ENCODE measurements around the gene ARHGAP23.
A peak's percentile ranks its signal among the peaks of the same experiment; 100 is the strongest.
"Not testable (repeated sequence)": the region's sequence is repeated elsewhere in the genome, so short reads cannot be mapped to it uniquely, and the experiment has no call there.

The ARHGAP23 gene

GRCh38 chr17:38460716-38461630 is 32.7 kb downstream of the ARHGAP23 start:
- DNase-seq (ENCODE audit: low read depth in 2 of 2): no peak

DNA sequence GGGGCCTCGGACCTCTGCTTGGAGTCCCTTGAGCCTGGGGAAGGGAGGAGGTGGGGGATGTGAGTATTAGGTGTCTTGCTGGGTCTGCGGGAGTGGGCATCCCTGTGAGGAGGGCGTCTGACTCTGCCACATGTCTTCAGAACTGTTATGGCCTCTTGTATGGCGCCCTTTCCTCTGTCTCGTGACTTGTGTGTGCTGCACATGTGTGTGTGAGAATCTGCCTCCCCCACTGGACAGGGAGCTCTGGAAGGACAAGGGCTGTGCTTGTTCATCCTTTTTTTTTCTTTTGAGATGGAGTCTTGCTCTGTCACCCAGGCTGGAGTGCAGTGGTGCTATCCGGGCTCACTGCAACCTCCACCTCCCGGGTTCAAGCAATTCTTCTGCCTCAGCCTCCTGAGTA is 33.4 kb downstream of the ARHGAP23 start:
- DNase-seq (ENCODE audit: low read depth in 2 of 2): no peak

- DNase-seq (ENCODE audit: low read depth in 2 of 2): no peak
Observed at GRCh38 chr17:38463451-38463858, 35.2 kb downstream of the ARHGAP23 start.

- no peak for DNase-seq (ENCODE audit: low read depth in 2 of 2)
Observed at GRCh38 chr17:38464251-38464722, 36.0 kb downstream of the ARHGAP23 start.

- no peak for DNase-seq (ENCODE audit: low read depth in 2 of 2)
Observed at GRCh38 chr17:38464723-38465390, 36.6 kb downstream of the ARHGAP23 start.

DNA sequence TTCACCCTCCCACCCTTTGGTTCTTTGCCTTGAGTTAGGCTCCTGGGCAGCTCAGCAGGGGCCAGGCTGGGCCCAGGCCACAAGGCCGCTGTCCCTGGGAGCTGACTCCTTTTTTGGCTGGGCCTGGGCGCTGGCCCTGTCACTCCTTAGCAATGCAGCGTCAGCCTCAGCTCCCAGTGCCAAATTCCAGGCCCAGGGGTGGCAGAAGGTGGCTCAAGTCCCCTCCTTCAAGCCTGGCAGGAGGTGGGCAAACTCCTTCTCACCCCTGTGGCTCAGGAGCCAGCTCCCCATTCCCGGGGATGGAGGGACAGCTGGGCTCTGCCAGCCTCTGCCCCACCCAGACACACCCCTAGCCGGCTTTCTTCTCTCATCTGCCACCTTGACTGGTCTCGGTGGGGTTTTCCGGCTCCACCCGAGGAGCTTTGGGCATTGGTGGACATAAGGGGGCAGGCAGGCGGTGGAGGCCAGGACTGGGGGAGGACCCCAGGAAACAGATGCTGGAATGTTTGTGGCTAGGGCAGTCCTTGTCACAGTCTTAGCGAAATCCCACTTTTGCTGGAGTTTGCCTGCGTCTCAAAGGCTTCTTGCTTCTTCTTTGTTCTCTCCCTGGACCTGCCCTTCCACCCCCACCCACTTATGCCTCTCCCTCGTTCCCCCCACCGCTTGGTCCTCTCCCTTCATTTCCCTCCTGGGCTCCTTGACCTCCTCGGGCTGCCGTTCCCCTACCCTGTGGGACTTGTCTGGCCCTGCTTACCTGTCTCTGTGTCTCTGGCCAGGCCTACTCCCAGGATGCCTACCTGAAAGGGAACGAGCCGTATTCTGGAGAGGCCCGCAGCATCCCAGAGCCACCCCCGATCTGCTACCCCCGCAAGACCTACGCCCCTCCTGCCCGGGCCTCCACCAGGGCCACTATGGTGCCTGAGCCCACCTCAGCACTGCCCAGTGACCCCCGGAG is 37.4 kb downstream of the ARHGAP23 start:
- DNase-seq (ENCODE audit: low read depth in 2 of 2): no peak

- DNase-seq (ENCODE audit: low read depth in 2 of 2): no peak
Observed at GRCh38 chr17:38466346-38467315, 38.4 kb downstream of the ARHGAP23 start.

DNA sequence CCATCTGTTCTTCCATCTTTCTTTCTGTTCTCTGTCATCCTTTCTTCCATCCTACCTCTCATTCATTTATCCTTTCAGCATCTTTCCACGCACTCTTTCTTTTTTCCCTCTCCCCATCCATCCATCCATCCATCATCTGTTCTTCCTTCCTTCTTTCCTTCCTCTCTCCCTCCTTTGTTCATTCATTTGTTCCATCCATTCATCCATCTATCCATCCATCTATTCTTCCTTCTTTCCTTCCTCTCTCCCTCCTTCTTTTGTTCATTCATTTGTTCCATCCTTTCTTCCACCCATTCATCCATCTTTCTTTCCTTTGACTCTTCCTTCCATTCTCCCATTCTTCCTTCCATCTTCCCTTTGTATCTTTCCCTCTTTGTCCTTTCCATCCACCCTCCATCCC is 39.2 kb downstream of the ARHGAP23 start:
- no peak for DNase-seq (ENCODE audit: low read depth in 2 of 2)

GRCh38 chr17:38469875-38470274 is 41.6 kb downstream of the ARHGAP23 start:
- no peak for DNase-seq (ENCODE audit: low read depth in 2 of 2)

- DNase-seq (ENCODE audit: low read depth in 2 of 2): not testable (repeated sequence)
Observed at GRCh38 chr17:38471253-38471652, 43.0 kb downstream of the ARHGAP23 start.

DNA sequence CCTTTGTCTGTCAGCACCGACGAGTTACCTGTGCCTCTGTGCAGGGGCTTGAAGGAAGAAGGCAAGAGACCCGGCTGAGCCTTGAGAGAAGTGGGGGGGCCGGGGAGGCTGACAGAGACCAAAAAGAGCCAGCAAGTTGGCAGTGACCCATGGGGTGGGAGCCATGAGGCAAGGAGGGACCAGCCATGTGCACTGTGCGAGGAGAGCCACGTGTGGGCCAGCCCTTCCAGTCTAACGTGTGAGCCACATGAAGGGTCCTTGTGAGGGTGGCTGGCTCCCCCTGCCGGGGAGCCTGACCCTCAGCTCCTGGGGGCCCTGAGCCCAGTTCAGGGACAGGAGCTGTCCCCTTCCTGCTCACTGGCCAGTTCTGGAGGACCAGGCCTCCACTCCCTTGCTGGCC is 46.4 kb downstream of the ARHGAP23 start:
- not testable (repeated sequence) for DNase-seq (ENCODE audit: low read depth in 2 of 2)

GRCh38 chr17:38476549-38476948 is 48.3 kb downstream of the ARHGAP23 start:
- DNase-seq (ENCODE audit: low read depth in 2 of 2): no peak

- DNase-seq (ENCODE audit: low read depth in 2 of 2): not testable (repeated sequence)
Observed at GRCh38 chr17:38477417-38477816, 49.2 kb downstream of the ARHGAP23 start.

DNA sequence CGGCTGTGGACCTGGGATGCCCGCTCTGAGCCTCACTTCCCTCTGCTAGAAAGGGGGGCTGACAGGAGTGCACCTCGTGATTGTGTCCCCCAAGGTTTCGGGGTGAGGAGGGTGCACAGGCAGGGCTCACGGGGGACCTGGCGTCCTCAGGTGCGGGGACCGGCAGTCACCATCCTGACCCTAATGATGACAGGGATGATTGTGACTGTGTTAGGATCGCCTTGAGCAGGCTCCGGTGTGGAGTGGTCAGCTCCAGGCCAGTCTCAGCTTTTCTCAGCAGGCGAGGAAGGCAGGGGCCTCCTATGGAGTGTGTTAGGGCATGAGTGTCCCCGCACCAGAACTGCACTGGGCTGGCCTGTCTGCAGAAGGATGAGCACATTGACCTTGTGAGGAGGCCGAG is 49.7 kb downstream of the ARHGAP23 start:
- DNase-seq (ENCODE audit: low read depth in 2 of 2): not testable (repeated sequence)

DNA sequence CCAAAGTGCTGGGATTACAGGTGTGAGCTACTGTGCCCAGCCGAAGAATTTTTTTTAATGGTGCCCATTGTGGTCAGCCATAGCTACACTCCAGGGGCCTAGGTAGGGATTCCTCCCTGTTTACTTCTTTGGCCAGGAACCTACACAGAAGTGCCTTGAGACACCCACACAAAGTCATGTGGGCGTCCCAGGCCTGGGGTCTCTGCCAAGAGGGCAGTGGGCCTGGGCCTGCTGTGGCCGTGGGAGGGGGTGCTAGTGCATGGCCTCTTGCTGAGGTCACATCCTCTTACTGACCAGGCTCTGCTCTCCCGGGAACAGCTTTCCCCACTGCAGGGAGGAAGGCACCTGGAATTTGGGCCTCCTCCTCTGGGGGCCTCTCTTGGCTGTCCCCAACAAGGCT is 50.4 kb downstream of the ARHGAP23 start:
- DNase-seq (ENCODE audit: low read depth in 2 of 2): not testable (repeated sequence)

GRCh38 chr17:38482039-38482699 is 53.9 kb downstream of the ARHGAP23 start:
- not testable (repeated sequence) for DNase-seq (ENCODE audit: low read depth in 2 of 2)

DNA sequence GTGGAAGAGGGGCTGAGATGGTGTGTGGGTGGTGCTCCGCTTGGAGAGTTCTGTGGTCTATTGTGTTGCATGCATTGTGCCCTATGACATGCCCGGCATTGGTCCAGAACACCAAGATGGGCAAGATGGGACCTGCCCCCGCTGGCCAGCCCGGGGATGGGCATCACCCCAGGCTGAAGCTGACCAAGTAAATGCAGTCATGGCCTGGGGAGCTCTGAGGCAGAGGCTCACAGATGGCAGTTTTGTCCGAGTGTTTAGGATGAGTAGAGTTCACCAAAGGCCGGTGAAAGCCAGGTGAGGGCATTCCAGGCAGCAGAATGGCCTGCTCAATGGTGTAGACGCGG is 54.4 kb downstream of the ARHGAP23 start:
- not testable (repeated sequence) for DNase-seq (ENCODE audit: low read depth in 2 of 2)

DNA sequence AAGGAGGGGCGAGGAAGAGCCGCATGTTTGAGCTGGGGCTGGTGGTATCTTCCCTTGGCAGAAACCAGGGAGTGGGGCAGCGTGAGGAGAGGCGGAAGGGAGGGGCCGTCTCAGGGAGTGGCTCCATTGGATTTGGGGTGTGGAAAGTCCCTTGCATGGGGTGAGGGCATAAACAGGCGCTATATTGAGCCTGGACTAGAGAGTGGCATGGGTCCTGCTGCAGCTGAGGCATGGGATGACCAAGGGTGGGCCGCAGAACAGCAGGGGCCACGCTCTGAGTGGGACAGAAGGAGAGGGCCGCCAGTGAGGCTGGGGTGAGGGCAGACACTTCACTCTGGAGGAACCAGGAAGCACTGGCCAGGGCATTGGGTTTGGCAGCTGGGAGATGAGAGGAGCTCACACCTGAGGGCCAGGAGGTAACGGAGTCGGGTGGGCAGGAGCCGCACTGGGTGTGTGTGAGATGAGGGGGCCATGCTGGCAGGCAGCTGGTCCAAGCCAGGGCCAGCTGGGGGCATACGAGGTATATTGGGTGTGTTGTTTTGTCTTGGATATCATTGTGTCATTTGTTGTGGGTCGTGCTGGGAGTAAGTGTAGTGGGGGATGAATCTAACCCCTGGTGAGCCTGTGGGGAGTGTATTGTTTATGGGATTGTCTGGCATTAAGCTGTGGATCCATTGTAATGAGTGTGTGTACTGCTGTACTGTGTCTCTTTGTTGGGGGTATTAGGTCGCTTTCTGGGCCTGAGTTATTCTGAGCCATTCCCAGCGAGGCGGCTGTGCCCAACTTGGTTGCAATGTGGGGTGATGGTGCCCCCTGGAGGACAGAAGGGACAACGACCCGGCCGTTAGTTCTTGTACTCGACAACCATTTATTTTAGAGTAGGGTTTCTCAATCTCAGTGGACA is 56.2 kb downstream of the ARHGAP23 start:
- peak; percentile 17 to 22 for DNase-seq (ENCODE audit: low read depth in 2 of 2)

DNA sequence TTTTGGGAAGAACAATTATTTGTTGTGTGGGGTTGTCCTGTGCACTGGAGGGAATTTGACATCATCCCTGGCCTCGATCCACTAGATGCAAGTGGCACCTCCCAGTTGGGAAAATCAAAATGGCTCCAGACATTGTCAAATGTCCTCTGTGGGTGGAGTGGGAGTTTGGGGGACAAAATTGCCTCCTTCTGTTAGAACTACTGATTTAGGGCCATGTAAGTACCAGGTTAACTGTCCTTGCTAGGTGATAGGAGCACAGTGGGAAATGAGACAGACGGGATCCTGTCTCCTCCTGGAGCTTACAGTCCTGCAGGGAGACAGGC is 56.8 kb downstream of the ARHGAP23 start:
- no peak for DNase-seq (ENCODE audit: low read depth in 2 of 2)

Data from stimulated activated CD8-positive, alpha-beta memory T cell treated with anti-CD3 and anti-CD28 coated beads, Interleukin-15, amount 100 ng/mL, for 4 hours (primary cell).